Renal pelvis (tissue), 4 donors: ENCODE results near the gene PPP2R2D. TPM values are rescaled to one million over a fixed set of nuclear protein-coding genes. Genes with fewer than 3 reads are reported as not detected.

Experiments used
- DNase-seq: peaks from one replicate; pipeline ENCODE4 v3.0.0-alpha.2; 2013
- polyA plus RNA-seq, 3 donors: library from polyadenylated mRNA; unstranded; fragments of 120-200 nt; gene quantifications; one replicate each; pipeline ENCODE4 v1.2.1, GENCODE V29; 2013; ENCODE audit not compliant: insufficient read length in 3 of 3

Gene PPP2R2D
- polyA plus RNA-seq, 3 donors: 42.0 to 46.1 (median 42.6) TPM

DNA sequence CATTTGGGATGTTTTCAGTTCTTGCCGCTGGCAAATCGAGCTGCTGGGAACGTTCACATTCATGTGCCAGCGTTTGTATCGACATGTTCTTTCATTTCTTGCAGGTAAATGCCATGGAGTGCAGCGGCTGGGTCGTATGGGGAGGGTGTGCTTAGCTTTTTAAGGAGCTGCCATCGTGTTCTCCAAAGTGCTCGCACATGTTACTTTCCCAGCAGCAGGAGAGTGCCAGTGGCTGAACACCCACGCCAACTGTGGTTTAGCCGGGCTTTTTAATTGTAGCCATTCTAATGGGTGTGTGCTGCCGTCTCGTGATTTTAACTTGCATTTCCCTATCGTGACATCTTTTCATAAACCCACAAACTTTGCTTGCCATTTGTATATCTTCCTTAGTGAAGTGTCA is 92.5 kb downstream of the PPP2R2D start:
- no peak for DNase-seq

DNA sequence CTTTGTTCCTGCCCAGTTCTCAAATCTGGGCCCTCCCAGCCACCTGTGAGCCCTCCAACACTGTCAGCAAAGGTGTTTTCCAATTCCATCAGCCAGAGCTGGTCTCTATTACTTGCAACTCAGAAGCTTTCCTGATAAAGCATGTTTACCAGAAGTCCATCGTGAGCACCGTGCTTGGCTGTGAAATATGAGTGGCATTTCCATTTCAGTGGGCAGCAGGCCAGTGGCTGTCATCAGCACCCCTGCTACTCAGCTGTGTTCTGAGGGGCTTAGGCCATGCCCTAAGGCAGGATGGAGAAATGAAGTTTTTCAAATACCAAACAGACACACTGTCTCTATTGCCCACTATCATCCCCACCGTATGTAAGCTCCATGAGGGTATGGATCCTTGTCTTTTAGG is 93.6 kb downstream of the PPP2R2D start:
- DNase-seq: no peak

DNA sequence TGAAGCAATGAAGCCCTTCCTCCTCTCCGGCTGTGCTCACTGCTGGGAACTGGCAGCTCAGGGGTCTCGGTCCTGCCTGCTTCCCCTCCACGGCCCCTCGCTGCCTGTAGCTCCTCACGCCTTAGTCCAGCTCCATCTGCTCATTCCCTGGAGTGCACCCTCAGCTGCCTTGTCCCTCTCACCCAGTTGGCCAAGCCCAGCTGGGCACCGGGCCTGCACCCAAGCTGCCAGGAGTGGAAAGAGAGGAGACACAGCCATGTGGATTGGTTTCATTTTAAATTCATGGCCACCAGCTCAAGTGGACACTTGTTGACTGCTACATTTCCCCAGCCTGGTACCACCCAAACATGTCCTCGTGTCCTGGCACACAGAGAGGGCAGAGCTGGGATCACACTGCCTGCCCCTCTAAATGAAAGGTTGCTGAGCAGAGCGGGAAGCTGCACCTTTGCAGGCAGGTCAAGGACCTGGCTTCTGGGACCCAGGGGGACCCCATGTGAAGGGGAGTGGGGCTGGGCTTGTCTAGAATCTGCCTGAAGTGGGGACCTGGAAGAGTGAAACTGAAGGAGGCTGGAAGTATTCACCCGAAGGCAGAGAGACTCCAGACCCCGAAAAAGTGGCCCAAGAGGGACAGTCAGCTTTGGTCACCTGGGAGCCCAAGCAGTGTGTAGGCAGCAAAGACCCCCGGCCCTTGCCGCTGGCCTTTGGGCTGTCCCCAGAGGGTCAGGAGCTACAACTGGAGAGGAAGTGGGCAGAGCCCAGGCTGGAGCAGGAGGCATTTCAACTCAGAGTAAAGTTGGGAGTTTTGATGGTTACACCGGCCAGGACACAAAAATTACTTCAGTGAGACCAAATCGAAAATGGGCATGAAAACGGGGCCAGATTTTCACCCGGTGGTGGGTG is 95.9 kb downstream of the PPP2R2D start:
- DNase-seq: no peak

DNA sequence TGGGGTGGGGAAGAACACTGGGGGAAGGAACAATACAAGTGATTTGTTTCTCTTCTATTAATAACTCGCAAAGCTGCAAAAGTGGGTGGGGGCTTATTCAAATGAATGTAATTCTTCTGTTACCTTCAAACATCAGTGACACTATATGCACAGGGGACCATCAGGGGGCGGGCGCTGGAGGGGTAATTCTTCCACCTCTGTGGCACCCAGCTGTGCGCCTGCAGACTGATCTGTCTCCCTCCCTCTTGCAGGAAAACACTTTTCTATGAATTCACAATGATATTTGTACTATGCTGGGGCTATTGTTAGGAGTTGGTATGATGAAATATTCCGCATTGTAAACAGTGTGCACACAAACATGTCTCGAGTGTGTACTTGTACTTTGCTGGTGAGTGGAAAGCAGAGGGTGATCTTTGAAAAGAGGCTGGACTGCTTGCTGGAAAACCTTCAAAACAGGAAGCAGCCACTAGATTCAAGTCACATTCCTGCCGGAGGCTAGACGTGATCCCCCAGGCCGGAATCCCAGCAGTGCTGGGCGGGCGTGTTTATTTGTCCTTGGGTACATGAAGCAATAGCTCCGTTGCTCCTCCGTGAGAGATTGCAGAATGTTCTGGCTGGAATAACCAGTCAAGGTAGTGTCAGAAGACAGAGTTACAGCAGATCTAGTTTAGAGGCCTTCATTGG is 96.7 kb downstream of the PPP2R2D start:
- DNase-seq: no peak

DNA sequence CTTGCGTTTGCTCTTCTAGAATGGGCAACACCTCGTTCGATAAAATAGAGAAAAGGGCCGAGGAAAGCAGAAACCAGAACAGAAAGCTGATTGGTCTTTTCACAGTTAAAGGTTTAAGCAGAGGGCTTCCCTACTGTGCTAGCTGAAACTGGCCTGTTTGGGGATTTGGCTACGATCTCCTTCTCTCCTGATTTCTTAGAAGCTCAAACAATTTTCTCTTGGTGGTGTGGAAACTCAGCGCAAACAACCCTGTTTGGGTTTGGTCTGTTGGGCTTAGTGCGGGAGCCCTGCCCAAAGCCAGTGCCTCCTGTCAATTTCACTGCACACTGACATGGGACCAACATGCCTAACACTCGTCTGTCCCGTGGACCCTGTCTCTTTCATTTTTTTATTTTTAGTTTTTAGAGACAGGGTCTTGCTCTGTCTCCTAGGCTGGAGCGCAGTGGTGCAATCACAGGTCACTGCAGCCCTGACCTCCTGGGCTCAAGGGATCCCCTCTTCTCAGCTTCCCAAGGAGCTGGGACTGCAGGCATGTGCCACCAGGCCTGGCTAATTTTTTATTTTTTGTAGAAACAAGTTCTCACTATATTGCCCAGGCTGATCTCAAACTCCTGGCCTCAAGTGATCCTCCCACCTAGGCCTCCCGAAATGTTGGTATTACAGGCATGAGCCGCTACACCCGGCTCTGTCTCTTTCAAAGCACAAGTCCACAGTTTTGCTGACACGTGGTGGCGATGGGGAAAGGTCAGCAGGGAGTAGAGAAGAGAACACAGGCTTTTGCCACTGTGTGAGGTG is 97.4 kb downstream of the PPP2R2D start:
- no peak for DNase-seq

DNA sequence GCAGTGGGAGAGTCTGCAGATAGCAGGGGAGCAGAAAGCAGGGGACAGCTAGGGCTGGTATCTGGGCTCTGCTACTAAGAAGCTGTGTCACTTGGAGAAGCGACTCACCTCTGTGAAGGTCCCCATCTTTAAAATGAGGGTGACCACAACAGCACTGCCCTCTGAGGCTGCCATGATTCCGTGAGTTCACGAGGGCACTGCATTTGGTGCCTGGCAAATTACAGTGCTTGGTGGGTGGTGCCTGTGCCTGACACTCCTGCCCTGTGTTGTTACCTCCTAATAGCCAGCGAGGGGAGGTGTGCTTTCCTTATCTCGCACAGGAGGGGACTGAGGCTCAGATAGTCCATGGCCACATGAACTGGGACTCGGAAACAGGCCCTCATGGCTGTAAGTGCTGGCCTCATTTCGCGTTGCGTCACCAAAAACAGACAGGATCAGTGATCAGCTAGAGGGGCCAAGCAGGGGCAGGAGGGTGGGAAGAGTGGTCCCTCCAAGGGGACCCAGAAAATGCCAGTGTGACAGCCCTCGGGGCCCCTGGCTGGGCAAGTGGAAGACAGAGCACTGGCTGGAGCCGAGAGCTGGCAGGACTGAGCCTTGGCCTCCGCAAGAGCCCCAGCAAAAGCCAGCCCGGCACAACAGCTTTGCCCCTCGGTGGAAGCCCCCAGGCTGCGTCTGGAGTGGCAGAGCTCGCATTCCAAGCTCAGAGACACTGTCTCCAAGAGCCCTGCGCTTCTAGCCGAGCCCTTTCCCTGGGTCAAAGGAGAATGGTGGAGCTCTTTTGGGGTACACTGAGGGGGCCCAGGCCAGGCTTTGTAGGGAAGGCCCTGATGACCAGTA is 98.3 kb downstream of the PPP2R2D start:
- DNase-seq: no peak

DNA sequence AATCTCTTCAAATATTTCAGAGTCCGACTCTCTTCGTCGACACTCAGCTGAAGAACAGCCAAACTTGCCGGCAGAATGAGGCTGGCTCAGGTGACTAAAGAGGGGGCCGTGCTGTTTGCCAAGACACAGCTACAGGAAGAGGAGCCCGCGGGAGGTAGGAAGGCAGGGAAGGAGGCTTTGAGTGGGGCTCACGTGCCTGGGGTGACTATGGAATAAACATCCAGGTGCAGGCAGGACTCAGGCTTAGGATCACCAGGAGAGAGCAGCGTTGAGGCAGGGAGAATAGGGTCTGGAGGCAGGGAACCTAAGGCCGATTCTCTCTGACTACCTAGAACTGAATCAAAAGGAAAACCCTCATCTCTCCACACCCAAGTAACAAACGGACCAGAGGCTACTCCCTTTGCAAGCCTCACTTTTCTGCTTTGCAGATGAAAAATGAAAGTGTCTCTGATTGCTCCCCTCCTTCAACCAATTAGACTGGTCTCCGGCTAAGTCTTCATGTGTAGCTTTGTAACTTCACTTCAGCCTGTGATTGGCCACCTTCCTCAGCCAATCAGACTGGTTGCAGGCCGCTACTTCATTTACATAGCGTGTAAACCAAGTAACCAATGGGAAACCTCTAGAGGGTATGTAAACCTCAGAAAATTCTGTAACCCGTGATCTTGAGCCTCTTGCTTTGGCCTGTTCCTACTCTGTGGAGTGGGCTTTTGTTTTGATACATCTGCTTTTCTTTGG is 100.6 kb downstream of the PPP2R2D start:
- no peak for DNase-seq

DNA sequence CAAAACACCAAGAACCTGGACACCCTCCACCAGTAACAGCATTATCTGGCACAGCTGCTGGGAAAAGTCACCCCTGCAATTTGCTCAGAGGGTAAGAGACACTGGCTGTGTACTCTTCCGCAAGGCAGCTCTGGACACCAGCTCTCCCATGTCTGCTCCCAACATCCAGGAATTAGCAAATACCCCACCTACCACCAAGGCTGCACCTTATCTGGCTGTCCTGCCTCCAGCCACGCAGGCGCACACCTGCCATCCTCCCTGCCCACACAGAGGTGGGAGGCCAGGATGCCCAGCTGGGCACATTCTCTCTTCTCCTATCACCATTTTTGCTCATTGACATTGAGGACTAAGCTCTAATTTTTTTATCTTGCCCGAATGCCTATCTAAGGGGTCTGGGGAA is 101.2 kb downstream of the PPP2R2D start:
- no peak for DNase-seq

DNA sequence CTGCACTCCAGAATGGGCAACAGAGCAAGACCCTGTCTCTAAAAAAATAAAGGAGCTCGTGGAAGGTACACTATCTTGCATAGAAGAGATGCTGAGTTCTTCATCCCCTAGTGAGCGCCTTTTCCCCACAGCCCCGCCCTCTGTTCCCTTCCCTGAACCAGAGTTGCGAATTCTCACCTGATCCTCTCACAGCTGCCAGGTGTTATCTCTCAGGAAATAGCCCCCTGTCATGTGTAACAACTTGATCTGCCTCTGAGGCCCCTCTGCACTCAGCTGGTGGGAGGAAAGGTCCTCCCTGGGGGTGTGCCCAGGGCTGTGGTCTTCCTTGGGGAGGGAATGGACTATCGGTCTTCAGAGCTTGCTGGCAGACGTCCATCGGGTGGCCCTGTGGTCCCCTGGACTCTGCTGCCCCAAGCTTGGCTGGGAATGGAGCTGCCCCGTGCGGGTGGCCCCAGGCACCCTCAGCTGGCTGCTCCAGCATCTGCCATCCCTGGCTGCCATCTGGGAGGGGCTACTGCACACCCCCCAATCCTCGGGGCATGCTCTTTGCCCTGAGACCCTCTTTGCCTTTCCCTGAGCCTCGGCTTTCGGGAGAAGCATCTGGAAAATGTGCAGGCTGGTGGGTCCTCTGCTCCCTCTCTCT is 102.6 kb downstream of the PPP2R2D start:
- no peak for DNase-seq

DNA sequence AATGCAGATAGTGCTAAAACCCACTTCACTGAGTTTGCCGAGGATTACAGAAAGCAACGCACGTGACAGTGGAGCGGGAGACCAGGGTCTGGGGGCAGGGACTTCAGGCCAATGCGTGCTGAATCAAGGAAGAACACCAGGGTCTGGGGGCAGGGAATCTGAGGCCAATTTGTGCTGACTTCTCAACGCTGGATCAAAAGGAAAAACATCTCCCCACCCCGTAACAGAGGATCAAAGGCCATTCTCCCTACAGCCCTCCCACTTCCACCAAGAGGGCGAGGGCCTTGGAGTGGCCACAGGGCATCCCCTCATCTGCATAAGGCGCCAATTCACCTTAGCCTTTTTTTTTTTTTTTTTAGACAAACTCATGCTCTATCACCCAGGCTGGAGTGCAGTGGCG is 103.2 kb downstream of the PPP2R2D start:
- DNase-seq: no peak

DNA sequence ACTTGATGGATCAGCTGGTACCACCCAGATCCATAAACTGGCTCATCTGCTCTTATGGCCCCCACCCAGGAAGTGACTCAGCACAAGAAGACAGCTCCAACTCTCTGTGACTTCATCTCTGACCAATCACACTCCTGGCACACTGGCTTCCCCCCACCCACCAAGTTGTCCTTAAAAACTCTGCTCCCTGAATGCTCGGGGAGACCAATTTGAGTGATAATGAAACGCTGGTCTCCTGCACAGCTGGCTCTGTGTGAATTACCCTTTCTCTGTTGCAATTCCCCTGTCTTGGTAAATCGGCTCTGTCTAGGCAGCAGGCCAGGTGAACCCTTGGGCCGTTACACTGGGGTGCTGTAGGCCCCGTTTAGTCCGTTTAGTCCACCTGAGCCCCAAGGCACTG is 104.3 kb downstream of the PPP2R2D start:
- DNase-seq: no peak

DNA sequence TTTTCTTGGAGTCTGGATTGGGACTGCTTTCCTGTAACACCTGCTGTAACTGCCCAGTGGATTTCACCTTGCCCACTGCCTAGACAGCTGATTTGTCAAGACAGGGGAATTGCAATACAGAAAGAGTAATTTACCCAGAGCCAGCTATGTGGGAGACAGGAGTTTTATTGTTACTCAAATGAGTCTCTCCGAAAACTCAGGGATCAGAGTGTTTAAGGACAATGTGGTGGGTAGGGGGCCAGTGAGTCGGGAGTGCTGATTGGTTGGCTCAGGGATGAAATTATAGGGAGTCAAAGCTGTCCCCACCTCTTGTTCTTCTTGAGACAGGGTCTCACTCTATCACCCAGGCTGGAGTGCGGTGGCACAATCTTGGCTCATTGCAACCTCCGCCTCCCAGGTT is 106.2 kb downstream of the PPP2R2D start:
- DNase-seq: no peak

DNA sequence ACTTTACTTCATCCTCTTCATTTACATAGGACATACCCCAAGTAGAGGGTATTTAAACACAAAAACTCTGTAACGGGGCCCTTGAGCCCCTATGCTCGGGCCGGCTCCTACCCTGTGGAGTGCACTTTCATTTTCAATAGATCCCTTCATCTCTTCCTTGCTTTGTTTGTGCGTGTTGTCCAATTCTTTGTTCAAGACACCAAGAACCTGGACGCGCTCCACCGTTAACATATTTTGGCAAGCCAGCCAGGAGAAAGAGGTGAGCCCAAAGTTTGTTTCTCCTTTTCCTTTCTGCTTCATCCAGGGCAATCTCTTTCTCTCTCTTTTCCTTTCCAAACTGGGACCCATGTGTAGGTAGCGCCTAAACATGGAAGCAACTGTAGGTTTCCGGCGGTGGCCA is 106.9 kb downstream of the PPP2R2D start:
- DNase-seq: no peak

Other genes with a start within 250 kb of the PPP2R2D start
- gene BNIP3, start 80.9 kb downstream of the PPP2R2D start, polyA plus RNA-seq: 10 to 100 TPM; 81.7 to 92.5 (median 87.9) TPM
- under 1 TPM; 0.19 to 0.41 (median 0.39) TPM for gene JAKMIP3, start 164.9 kb downstream of the PPP2R2D start, polyA plus RNA-seq